Brain microvascular endothelial cell (primary cell): ENCODE data around the gene OR2AG1.

ENCODE experiments used
- DNase-seq: peaks from one replicate; pipeline ENCODE4 v3.0.0-alpha.2; 2020
- H3K27ac ChIP-seq: fragments of 250-450 bp; sonication (Bioruptor Pico); 2 replicates; pipeline ENCODE4 v1.5.1; 2020; ENCODE audit warnings: mild to moderate bottlenecking, moderate library complexity
- H3K27me3 ChIP-seq: fragments of 250-450 bp; sonication (Bioruptor Pico); replicated peaks from 2 replicates; pipeline ENCODE4 v1.5.1; 2020; ENCODE audit warnings: mild to moderate bottlenecking
- H3K36me3 ChIP-seq: fragments of 250-450 bp; sonication (Bioruptor Pico); replicated peaks from 2 replicates; pipeline ENCODE4 v1.5.1; 2020; ENCODE audit warnings: mild to moderate bottlenecking
- H3K4me3 ChIP-seq: 2 replicates; pipeline ENCODE4 v1.5.1; 2011; ENCODE audit warnings: low read depth, mild to moderate bottlenecking, control low read depth, low read length, moderate library complexity
- in situ Hi-C: cut with HindIII; loops from 2 replicates; pipeline ENCODE4 v1.10.0; 2017; ENCODE audit warnings: low sequenced_read_pairs, low pct_ligation_motif_present
- TF ChIP-seq, protein P1 (sequence below): IDR thresholded peaks from 2 replicates; pipeline ENCODE4 v1.5.1; 2011; ENCODE audit warnings: low read depth, mild to moderate bottlenecking, moderate library complexity, low read length, control low read depth, inconsistent platforms; ENCODE audit errors: missing control alignments

Gene OR2AG1

DNA sequence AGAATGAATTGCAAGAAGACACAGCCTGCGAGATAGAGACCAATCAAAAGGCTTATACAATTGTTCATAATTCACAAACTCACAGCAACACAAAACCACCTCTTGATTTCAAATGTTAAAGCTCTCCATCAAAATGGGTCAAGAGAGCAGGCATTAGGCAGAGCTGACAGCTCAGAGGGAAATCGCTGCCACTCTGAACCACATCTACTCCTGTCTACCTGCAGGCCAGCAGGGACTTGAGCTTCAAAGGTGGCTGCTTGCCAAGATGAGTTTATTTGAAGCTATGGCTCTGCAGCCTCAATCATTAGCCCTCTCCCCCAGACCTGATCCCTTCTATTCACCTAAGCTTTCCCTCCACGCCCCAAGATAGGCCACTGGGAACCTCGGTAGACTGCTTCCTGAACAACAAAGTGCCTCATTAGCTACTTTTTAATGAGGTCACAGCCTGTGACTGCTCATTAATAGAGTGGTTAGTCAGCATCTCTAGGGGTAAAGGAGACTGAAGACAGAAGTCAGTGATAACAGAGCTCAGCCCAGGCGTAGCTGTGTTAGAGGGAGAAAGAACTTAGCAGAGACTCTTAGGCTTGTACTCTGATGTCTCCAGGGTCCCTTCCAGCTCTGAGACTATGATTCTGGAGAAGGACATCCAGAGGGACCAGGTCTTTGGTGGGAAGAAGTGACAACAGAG is 41.5 kb downstream of the OR2AG1 start:
- TF ChIP-seq, protein P1, sequence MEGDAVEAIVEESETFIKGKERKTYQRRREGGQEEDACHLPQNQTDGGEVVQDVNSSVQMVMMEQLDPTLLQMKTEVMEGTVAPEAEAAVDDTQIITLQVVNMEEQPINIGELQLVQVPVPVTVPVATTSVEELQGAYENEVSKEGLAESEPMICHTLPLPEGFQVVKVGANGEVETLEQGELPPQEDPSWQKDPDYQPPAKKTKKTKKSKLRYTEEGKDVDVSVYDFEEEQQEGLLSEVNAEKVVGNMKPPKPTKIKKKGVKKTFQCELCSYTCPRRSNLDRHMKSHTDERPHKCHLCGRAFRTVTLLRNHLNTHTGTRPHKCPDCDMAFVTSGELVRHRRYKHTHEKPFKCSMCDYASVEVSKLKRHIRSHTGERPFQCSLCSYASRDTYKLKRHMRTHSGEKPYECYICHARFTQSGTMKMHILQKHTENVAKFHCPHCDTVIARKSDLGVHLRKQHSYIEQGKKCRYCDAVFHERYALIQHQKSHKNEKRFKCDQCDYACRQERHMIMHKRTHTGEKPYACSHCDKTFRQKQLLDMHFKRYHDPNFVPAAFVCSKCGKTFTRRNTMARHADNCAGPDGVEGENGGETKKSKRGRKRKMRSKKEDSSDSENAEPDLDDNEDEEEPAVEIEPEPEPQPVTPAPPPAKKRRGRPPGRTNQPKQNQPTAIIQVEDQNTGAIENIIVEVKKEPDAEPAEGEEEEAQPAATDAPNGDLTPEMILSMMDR: no peak

DNA sequence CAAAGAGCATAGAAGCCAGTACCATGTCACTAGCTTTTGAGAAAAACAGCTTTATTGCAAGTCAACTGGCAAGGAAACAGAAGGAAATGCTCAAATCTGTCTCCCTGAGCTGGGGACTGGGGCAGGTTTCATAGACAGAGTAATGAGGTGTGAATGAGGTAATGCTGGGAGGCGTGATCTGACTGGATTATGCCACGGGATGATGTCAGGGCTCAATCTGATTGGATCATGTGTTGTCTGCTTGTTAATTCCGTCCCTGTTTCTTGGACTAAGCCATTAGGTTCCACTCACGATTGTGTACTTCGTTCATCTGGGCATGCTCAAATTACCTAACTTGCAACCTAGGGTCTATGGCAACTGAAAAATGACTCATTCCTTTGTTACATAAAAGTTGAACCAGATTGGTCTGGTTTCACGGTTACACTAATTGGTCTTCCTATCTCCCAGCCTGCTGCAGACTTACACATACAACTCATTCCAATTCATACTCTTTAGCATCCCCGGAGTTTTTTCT is 42.5 kb downstream of the OR2AG1 start:
- DNase-seq: no peak
- TF ChIP-seq, protein P1: no peak
- no peak overlapping the region for H3K27ac ChIP-seq
- in situ Hi-C loops: no loop called here
- no peaks in the 10 kb centered on the region for H3K36me3 ChIP-seq
- H3K4me3 ChIP-seq: no peak overlapping the region
- no peaks in the 10 kb centered on the region for H3K27me3 ChIP-seq

More for the DNA sequence above, 41.5 kb downstream of the OR2AG1 start:
- Histone ChIP-seq H3K4me3 (no peak overlapping the region), H3K36me3 (no peaks in the 10 kb centered on the region), H3K27ac (no peak overlapping the region), H3K27me3 (no peaks in the 10 kb centered on the region)
- in situ Hi-C loops: no loop called here
- no peak for DNase-seq

DNA sequence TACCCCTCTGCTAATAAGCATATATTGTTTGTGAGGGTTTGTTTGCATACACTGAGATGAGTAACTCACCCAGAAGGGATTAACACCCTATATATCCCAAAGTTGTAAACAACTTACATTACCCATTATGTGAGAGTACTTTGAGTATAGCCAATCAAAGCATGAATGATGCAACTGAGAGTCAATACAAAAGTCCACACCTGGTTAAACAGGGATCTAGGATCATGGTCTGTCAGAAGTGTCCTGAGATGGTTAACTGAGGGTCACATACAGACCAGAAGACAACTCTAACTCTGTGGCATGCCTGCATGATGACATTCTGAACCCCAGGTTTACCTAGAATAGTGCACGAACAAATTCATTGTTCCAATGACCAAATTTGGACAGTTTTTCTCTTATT is 45.3 kb downstream of the OR2AG1 start:
- no peak overlapping the region for H3K4me3 ChIP-seq
- H3K27me3 ChIP-seq: no peaks in the 10 kb centered on the region
- in situ Hi-C loops: no loop called here
- H3K36me3 ChIP-seq: no peaks in the 10 kb centered on the region
- H3K27ac ChIP-seq: no peak overlapping the region
- TF ChIP-seq, protein P1: no peak
- no peak for DNase-seq

DNA sequence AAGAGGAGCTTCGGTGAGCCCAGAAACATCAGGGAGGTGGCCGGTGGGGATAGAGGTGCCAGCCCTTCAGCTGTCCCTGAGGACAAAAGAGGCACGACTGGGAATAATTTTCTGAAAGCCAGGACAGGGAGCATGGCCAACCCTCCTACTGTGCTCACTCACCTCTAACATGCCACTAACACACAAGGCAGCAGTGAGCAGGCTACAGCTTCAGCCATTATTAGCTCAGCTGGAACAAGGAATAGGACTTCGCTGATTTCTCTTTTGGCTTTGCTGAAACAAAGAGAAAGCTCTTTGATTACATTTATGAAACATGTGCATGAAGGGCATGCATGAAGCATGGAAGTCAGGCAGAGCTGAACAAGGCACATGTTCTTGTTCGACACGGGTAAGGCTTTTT is 50.5 kb downstream of the OR2AG1 start:
- Histone ChIP-seq H3K27ac (no peak overlapping the region), H3K4me3 (no peak overlapping the region), H3K27me3 (no peaks in the 10 kb centered on the region), H3K36me3 (no peaks in the 10 kb centered on the region)
- DNase-seq: no peak
- TF ChIP-seq, protein P1: no peak
- in situ Hi-C loops: no loop called here

DNA sequence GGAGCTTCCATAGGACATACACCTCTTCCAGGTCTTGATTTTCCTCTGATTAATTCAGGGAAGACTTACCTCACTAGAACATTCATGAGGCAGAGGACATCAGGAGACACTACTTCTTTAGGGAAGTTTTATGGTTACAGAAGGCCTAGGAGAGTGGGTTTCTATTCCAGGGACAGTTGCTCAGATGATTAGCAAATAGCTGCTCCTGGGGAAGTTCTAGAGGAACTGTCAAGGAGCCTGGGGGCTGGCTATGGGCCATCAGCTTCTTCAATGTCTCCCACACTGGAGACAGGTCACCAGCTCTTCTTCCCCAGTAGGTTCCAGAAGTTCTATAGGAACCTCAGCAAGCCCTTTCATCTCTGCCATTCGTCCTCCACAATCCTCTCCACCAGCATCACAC is 51.2 kb downstream of the OR2AG1 start:
- Histone ChIP-seq H3K4me3 (no peak overlapping the region), H3K27ac (no peak overlapping the region)

More for the DNA sequence above, 51.2 kb downstream of the OR2AG1 start:
- in situ Hi-C loops: no loop called here
- H3K36me3 ChIP-seq: no peaks in the 10 kb centered on the region
- TF ChIP-seq, protein P1: no peak
- no peaks in the 10 kb centered on the region for H3K27me3 ChIP-seq
- DNase-seq: no peak
